CD14-positive monocyte (primary cell): ENCODE measurements around the gene FREM1. TPM values are rescaled to one million over a fixed set of nuclear protein-coding genes. Genes with fewer than 3 reads are reported as not detected.

Experiments
- DNase-seq, 3 donors: peaks; one replicate each; pipeline ENCODE4 v3.0.0-alpha.2; 2011 to 2022
- H2AFZ ChIP-seq: 2 replicates; pipeline ENCODE4 v1.6.0; 2012; ENCODE audit warnings: mild to moderate bottlenecking, low read depth, low read length, inconsistent platforms; ENCODE audit not compliant: insufficient read depth, poor library complexity, severe bottlenecking
- H3K27ac ChIP-seq, 2 donors: 1 replicate in 1 of 2; 2 replicates in 1 of 2; pipeline ENCODE4 v1.5.1; 2012 to 2013; ENCODE audit warnings: low read length in 2 of 2, control low read depth in 1 of 2, inconsistent platforms in 1 of 2, low read depth in 1 of 2, mild to moderate bottlenecking in 1 of 2
- H3K27me3 ChIP-seq, 2 donors: one replicate each; pipeline versions ENCODE4 v1.6.0 to v1.6.1; 2011 to 2013; ENCODE audit warnings: low read length in 2 of 2; ENCODE audit not compliant: control insufficient read depth in 2 of 2, insufficient read depth in 2 of 2
- H3K36me3 ChIP-seq, 2 donors: replicated peaks in 1 of 2; 1 replicate in 1 of 2; 2 replicates in 1 of 2; pipeline versions ENCODE4 v1.5.1 to v1.6.1; 2012 to 2013; ENCODE audit warnings: low read length in 2 of 2, control low read depth in 1 of 2, inconsistent platforms in 1 of 2, mild to moderate bottlenecking in 1 of 2; ENCODE audit not compliant: insufficient read depth in 2 of 2, control insufficient read depth in 1 of 2
- H3K4me1 ChIP-seq, 2 donors: 1 replicate in 1 of 2; 2 replicates in 1 of 2; pipeline versions ENCODE4 v1.5.1 to v1.6.1; 2012 to 2013; ENCODE audit warnings: low read length in 2 of 2, control low read depth in 1 of 2, inconsistent platforms in 1 of 2, mild to moderate bottlenecking in 1 of 2, moderate library complexity in 1 of 2; ENCODE audit not compliant: insufficient read depth in 2 of 2, control insufficient read depth in 1 of 2
- H3K4me2 ChIP-seq: replicated peaks from 2 replicates; pipeline ENCODE3; 2012; ENCODE audit warnings: low read length, moderate library complexity, mild to moderate bottlenecking; ENCODE audit not compliant: poor library complexity, severe bottlenecking; ENCODE audit errors: extremely low read depth
- H3K4me3 ChIP-seq, 3 experiments: fragments of 200-600 bp in 1 of 3; sonication (generic) in 1 of 3; replicated peaks in 1 of 3; 1 replicate in 2 of 3; 2 replicates in 1 of 3; pipeline ENCODE4 v1.5.1; 2011 to 2013; ENCODE audit warnings: low read length in 3 of 3, mild to moderate bottlenecking in 3 of 3, control low read depth in 2 of 3, low read depth in 2 of 3, inconsistent platforms in 1 of 3, moderate library complexity in 1 of 3
- H3K79me2 ChIP-seq: 2 replicates; pipeline ENCODE4 v1.6.0; 2012; ENCODE audit warnings: mild to moderate bottlenecking, control low read depth, inconsistent platforms, low read length, moderate library complexity; ENCODE audit not compliant: insufficient read depth
- H3K9ac ChIP-seq: 2 replicates; pipeline ENCODE4 v1.6.0; 2017; ENCODE audit warnings: low read length, mild to moderate bottlenecking; ENCODE audit not compliant: insufficient read depth, poor library complexity, severe bottlenecking
- H3K9me3 ChIP-seq, 2 donors: replicated peaks in 1 of 2; 1 replicate in 1 of 2; 2 replicates in 1 of 2; pipeline versions ENCODE4 v1.5.1 to v1.6.1; 2012 to 2013; ENCODE audit warnings: low read length in 2 of 2, control low read depth in 1 of 2; ENCODE audit not compliant: control insufficient read depth in 1 of 2, insufficient read depth in 1 of 2
- H4K20me1 ChIP-seq: 2 replicates; pipeline ENCODE4 v1.6.0; 2012; ENCODE audit warnings: mild to moderate bottlenecking, low read length, control low read depth, moderate library complexity; ENCODE audit not compliant: insufficient read depth
- H3K27ac Mint-ChIP-seq, 7 donors: one replicate each; pipeline ENCODE4 v1.8.0; 2020; ENCODE audit warnings: mild to moderate bottlenecking in 7 of 7, mixed read lengths in 7 of 7, moderate library complexity in 6 of 7, inconsistent platforms in 2 of 7
- H3K27me3 Mint-ChIP-seq, 3 donors: one replicate each; pipeline ENCODE4 v1.8.0; 2021 to 2022; ENCODE audit warnings: low read depth in 3 of 3, mild to moderate bottlenecking in 3 of 3, mixed read lengths in 3 of 3, moderate library complexity in 3 of 3, inconsistent platforms in 1 of 3
- H3K36me3 Mint-ChIP-seq, 2 donors: one replicate each; pipeline ENCODE4 v1.8.0; 2020; ENCODE audit warnings: mixed read lengths in 2 of 2, inconsistent platforms in 1 of 2, mild to moderate bottlenecking in 1 of 2
- H3K4me1 Mint-ChIP-seq: one replicate; pipeline ENCODE4 v1.8.0; 2020; ENCODE audit warnings: mild to moderate bottlenecking, mixed read lengths
- H3K4me3 Mint-ChIP-seq, 2 donors: one replicate each; pipeline ENCODE4 v1.8.0; 2020; ENCODE audit warnings: mild to moderate bottlenecking in 2 of 2, mixed read lengths in 2 of 2, moderate library complexity in 1 of 2
- H3K9me3 Mint-ChIP-seq, 7 donors: one replicate each; pipeline ENCODE4 v1.8.0; 2020 to 2022; ENCODE audit warnings: mixed read lengths in 7 of 7, mild to moderate bottlenecking in 6 of 7, moderate library complexity in 6 of 7, inconsistent platforms in 2 of 7
- CTCF ChIP-seq: fragments of 200-600 bp; IDR thresholded peaks from one replicate; pipeline ENCODE4 v1.8.0; 2022; ENCODE audit warnings: antibody characterized with exemption, mild to moderate bottlenecking
- WGBS: methylation state at CpG from one replicate; pipeline ENCODE4 v1.1.5; 2013; ENCODE audit warnings: missing lambda C conversion rate; ENCODE audit not compliant: insufficient coverage; 5-methylcytosine and 5-hydroxymethylcytosine counted together
- intact Hi-C, 2 donors: fragments of 100-400 bp; cut with micrococcal nuclease; formaldehyde crosslinking; loops; one replicate each; pipeline versions ENCODE4 v1.15.0 to v1.15.1; 2023
- polyA plus RNA-seq, 3 donors: library from polyadenylated mRNA; depleted of rRNA in 1 of 3; unstranded in 2 of 3; stranded (reverse) in 1 of 3; fragments of 300-500 nt in 2 of 3; fragments of >200 nt in 1 of 3; fragmentation: Illumina TruSeq in 2 of 3; gene quantifications; 1 replicate in 2 of 3; 2 replicates in 1 of 3; pipeline ENCODE4 v1.2.3, GENCODE V29; 2012 to 2021

The FREM1 gene
- polyA plus RNA-seq, 3 donors: not detected

GRCh38 chr9:14690948-14691730 is 219.1 kb downstream of the FREM1 start:
- peaks cover 11 to 29% (median 17%) of the 10 kb centered on the region in 3 donors for H3K27me3 Mint-ChIP-seq
- Histone ChIP-seq H2AFZ (no peak overlapping the region), H3K4me2 (no peak overlapping the region), H3K4me3 (no peak overlapping the region), H3K4me1 (peaks cover 12 to 20% of the 10 kb centered on the region in 2 donors), H3K27me3 (peaks cover 14 to 30% of the 10 kb centered on the region in 2 donors), H3K9ac (no peak overlapping the region), H3K9me3 (no peaks in the 10 kb centered on the region), H4K20me1 (no peaks in the 10 kb centered on the region), H3K36me3 (no peaks in the 10 kb centered on the region), H3K79me2 (no peaks in the 10 kb centered on the region), H3K27ac (no peak overlapping the region)
- H3K4me3 Mint-ChIP-seq: no peak overlapping the region
- no peak for TF ChIP-seq CTCF
- H3K4me1 Mint-ChIP-seq: peaks cover 27% of the 10 kb centered on the region
- DNase-seq: no peak
- no peak overlapping the region for H3K27ac Mint-ChIP-seq
- peaks cover 0 to 5% (median 0%) of the 10 kb centered on the region in 7 donors for H3K9me3 Mint-ChIP-seq
- peaks cover 24 to 29% of the 10 kb centered on the region in 2 donors for H3K36me3 Mint-ChIP-seq
- intact Hi-C loops: no loop called here
- 100% methylated on average over 1 of the region's 7 CpGs for WGBS

- Histone ChIP-seq H3K4me1 (peaks cover under 1 to 8% of the 10 kb centered on the region in 2 donors), H4K20me1 (no peaks in the 10 kb centered on the region), H3K9ac (no peak overlapping the region), H3K36me3 (no peaks in the 10 kb centered on the region), H3K79me2 (no peaks in the 10 kb centered on the region), H2AFZ (no peak overlapping the region), H3K27ac (no peak overlapping the region), H3K9me3 (no peaks in the 10 kb centered on the region), H3K4me3 (no peak overlapping the region), H3K4me2 (no peak overlapping the region), H3K27me3 (no peaks in the 10 kb centered on the region)
- WGBS: 93% methylated on average over 8 of the region's 12 CpGs
- Mint-ChIP-seq H3K36me3 (peaks cover 28 to 34% of the 10 kb centered on the region in 2 donors), H3K4me3 (no peak overlapping the region), H3K27ac (peak overlapping the region in 1 of 7 donors; percentile 66), H3K9me3 (peaks cover 0 to 4% (median 0%) of the 10 kb centered on the region in 7 donors), H3K27me3 (no peaks in the 10 kb centered on the region), H3K4me1 (peaks cover 15% of the 10 kb centered on the region)
- no peak for DNase-seq
- intact Hi-C loops: no loop called here
- TF ChIP-seq CTCF: no peak
These were observed 223.0 kb downstream of the FREM1 start for GRCh38 chr9:14687042-14687719.
